Gastroesophageal sphincter (tissue), 3 donors: Measurements from ENCODE around the gene GALC.

Experiments used
- CTCF ChIP-seq, 4 experiments: fragments of 200-600 bp in 2 of 4; fragments of 450-650 bp in 2 of 4; sonication (generic) in 1 of 4; IDR thresholded peaks; one replicate each; pipeline ENCODE4 v1.5.1; 2017 to 2019; ENCODE audit warnings: antibody characterized with exemption in 4 of 4, mild to moderate bottlenecking in 2 of 4, moderate library complexity in 2 of 4
- POLR2A ChIP-seq, 2 donors: fragments of 450-650 bp; IDR thresholded peaks; one replicate each; pipeline ENCODE4 v1.6.1; 2017; ENCODE audit warnings: antibody characterized with exemption in 2 of 2, mild to moderate bottlenecking in 2 of 2, moderate library complexity in 1 of 2

- TF ChIP-seq POLR2A (IDR thresholded peaks at IDR 0.05), result no peak
- TF ChIP-seq CTCF (IDR thresholded peaks at IDR 0.05), result no peak
Observed at GRCh38 chr14:87994974-87995373, 2.0 kb upstream of the GALC start.
